Fibroblast of the aortic adventitia (primary cell): Measurements from ENCODE around the gene GNB2. TPM values are rescaled to one million over a fixed set of nuclear protein-coding genes. Genes with fewer than 3 reads are reported as not detected.

Source experiments
- DNase-seq: peaks from one replicate; pipeline ENCODE4 v3.0.0-alpha.2; 2010; ENCODE audit warnings: low read depth
- H3K4me3 ChIP-seq: 2 replicates; pipeline ENCODE4 v1.5.1; 2011; ENCODE audit warnings: low read depth, mild to moderate bottlenecking, control low read depth, low read length, moderate library complexity
- CTCF ChIP-seq: IDR thresholded peaks from 2 replicates; pipeline ENCODE4 v1.5.1; 2011; ENCODE audit warnings: mild to moderate bottlenecking, low read length, control low read depth, inconsistent platforms; ENCODE audit not compliant: insufficient read depth
- total RNA-seq: library from RNA; depleted of rRNA; stranded (reverse); fragments of >200 nt; gene quantifications from 2 replicates; pipeline ENCODE4 v1.2.3, GENCODE V29; 2012; ENCODE audit warnings: low replicate concordance

The GNB2 gene
- total RNA-seq, 1 donor, result 89.1 TPM

- DNase-seq, result peak; percentile 96
- H3K4me3 ChIP-seq, result no peak overlapping the region
- no peak for TF ChIP-seq CTCF
These were observed 53.6 kb downstream of the GNB2 start for GRCh38 chr7:100726996-100727761.

GRCh38 chr7:100728196-100728595 is 54.7 kb downstream of the GNB2 start:
- no peak overlapping the region for H3K4me3 ChIP-seq
- TF ChIP-seq CTCF, result no peak
- DNase-seq, result no peak

Other genes starting within 250 kb of the GNB2 start
- 2.4 and 3.0 TPM in 2 replicates for gene ZCWPW1, start 245.0 kb upstream of the GNB2 start, total RNA-seq
- 48.0 and 49.6 TPM in 2 replicates for gene MEPCE, start 243.9 kb upstream of the GNB2 start, total RNA-seq
- gene PPP1R35, start 237.2 kb upstream of the GNB2 start, total RNA-seq, result 8.8 and 9.2 TPM in 2 replicates
- gene SPACDR, start 209.5 kb upstream of the GNB2 start, total RNA-seq, result 0.27 TPM in 1 of 2 replicates, not detected in the other
- 25.6 and 31.6 TPM in 2 replicates for gene TSC22D4, start 194.5 kb upstream of the GNB2 start, total RNA-seq
- 0.81 and 5.6 TPM in 2 replicates for gene NYAP1, start 189.8 kb upstream of the GNB2 start, total RNA-seq
- gene AGFG2, start 134.5 kb upstream of the GNB2 start, total RNA-seq, result 10.7 and 19.3 TPM in 2 replicates
- not detected in 2 replicates for gene SAP25, start 99.8 kb upstream of the GNB2 start, total RNA-seq
- 9.4 and 21.3 TPM in 2 replicates for gene LRCH4, start 87.6 kb upstream of the GNB2 start, total RNA-seq
- 0.54 TPM in 1 of 2 replicates, not detected in the other for gene FBXO24, start 87.4 kb upstream of the GNB2 start, total RNA-seq
- gene PCOLCE, start 71.4 kb upstream of the GNB2 start, total RNA-seq, result 165 and 286 TPM in 2 replicates
- 1.8 and 11.4 TPM in 2 replicates for gene MOSPD3, start 61.2 kb upstream of the GNB2 start, total RNA-seq
- gene TFR2, start 32.2 kb upstream of the GNB2 start, total RNA-seq, result 0.08 and 1.2 TPM in 2 replicates
- not detected in 2 replicates for gene ACTL6B, start 17.3 kb upstream of the GNB2 start, total RNA-seq
- 20.7 and 39.1 TPM in 2 replicates for gene GIGYF1, start 20.5 kb downstream of the GNB2 start, total RNA-seq
- gene POP7, start 32.4 kb downstream of the GNB2 start, total RNA-seq, result 17.8 and 32.4 TPM in 2 replicates
- not detected in 2 replicates for gene EPO, start 46.7 kb downstream of the GNB2 start, total RNA-seq
- not detected in 2 replicates for gene ZAN, start 59.9 kb downstream of the GNB2 start, total RNA-seq
- 24.9 and 37.9 TPM in 2 replicates for gene EPHB4, start 153.8 kb downstream of the GNB2 start, total RNA-seq
- 13.9 and 14.3 TPM in 2 replicates for gene SLC12A9, start 179.0 kb downstream of the GNB2 start, total RNA-seq
- 71.4 and 81.3 TPM in 2 replicates for gene TRIP6, start 193.6 kb downstream of the GNB2 start, total RNA-seq
- gene SRRT, start 201.4 kb downstream of the GNB2 start, total RNA-seq, result 25.3 and 41.2 TPM in 2 replicates
- gene UFSP1, start 216.0 kb downstream of the GNB2 start, total RNA-seq, result 2.2 and 3.3 TPM in 2 replicates
- gene ACHE, start 222.1 kb downstream of the GNB2 start, total RNA-seq, result 0.16 TPM in 1 of 2 replicates, not detected in the other